ENCODE results near the gene OSBPL7. TPM values are rescaled to one million over a fixed set of nuclear protein-coding genes. Genes with fewer than 3 reads are reported as not detected.

Gene OSBPL7
- total RNA-seq, 2 experiments from 2014 or later = 14.7 to 15.6 TPM

GRCh38 chr17:47820033-47820789, 1.4 kb downstream of the OSBPL7 start:
- ChIA-PET CTCF (interaction anchor here (2.7 kb wide), 1 partner anchor 11 kb away, joined by 19 read pairs; the partner anchor contains the start of genes LRRC46 and MRPL10), POLR2A (no interaction called here)
- peaks cover 26% of the 10 kb centered on the region for H3K4me1 Mint-ChIP-seq (ENCODE audit: low read depth)
- no peak overlapping the region for H3K27ac Mint-ChIP-seq
- intact Hi-C loops (cut with micrococcal nuclease) = loop anchor here (10.0 kb wide), 1 partner anchor 105 kb away; no protein-coding TSS in a partner anchor
- no peaks in the 10 kb centered on the region for H3K27me3 Mint-ChIP-seq
- peak overlapping the region; percentile 92 for H3K4me3 Mint-ChIP-seq
- no peak for DNase-seq
- peaks cover 15% of the 10 kb centered on the region for H3K36me3 Mint-ChIP-seq
- H3K9me3 Mint-ChIP-seq = no peaks in the 10 kb centered on the region

GRCh38 chr17:47819475-47819874, 2.1 kb downstream of the OSBPL7 start:
- H3K27me3 Mint-ChIP-seq = no peaks in the 10 kb centered on the region
- POLR2A ChIA-PET = no interaction called here
- H3K4me3 Mint-ChIP-seq = no peak overlapping the region
- no peak for DNase-seq
- peaks cover 26% of the 10 kb centered on the region for H3K4me1 Mint-ChIP-seq (ENCODE audit: low read depth)
- intact Hi-C loops (cut with micrococcal nuclease) = no loop called here
- no peaks in the 10 kb centered on the region for H3K9me3 Mint-ChIP-seq
- H3K27ac Mint-ChIP-seq = no peak overlapping the region
- CTCF ChIA-PET = no interaction called here
- H3K36me3 Mint-ChIP-seq = peaks cover 13% of the 10 kb centered on the region

- Mint-ChIP-seq H3K4me3 (no peak overlapping the region), H3K4me1 (ENCODE audit: low read depth) (peaks cover 26% of the 10 kb centered on the region), H3K27ac (no peak overlapping the region), H3K9me3 (no peaks in the 10 kb centered on the region), H3K27me3 (no peaks in the 10 kb centered on the region), H3K36me3 (peaks cover 5% of the 10 kb centered on the region)
- intact Hi-C loops (cut with micrococcal nuclease) = no loop called here
- POLR2A ChIA-PET = no interaction called here
- CTCF ChIA-PET = no interaction called here
- no peak for DNase-seq
Measured at GRCh38 chr17:47818002-47818695, 3.4 kb downstream of the OSBPL7 start.

- no peak for DNase-seq
- ChIA-PET POLR2A (no interaction called here), CTCF (interaction anchor here (0.6 to 0.7 kb wide), 2 partner anchors 39 to 573 kb away, joined by 3 read pairs; no protein-coding TSS in a partner anchor)
- Mint-ChIP-seq H3K9me3 (no peaks in the 10 kb centered on the region), H3K4me1 (ENCODE audit: low read depth) (peaks cover 18% of the 10 kb centered on the region), H3K27me3 (no peaks in the 10 kb centered on the region), H3K36me3 (peaks cover 9% of the 10 kb centered on the region), H3K4me3 (no peak overlapping the region), H3K27ac (no peak overlapping the region)
- intact Hi-C loops (cut with micrococcal nuclease) = no loop called here
Measured at GRCh38 chr17:47816947-47817346, 4.6 kb downstream of the OSBPL7 start.

GRCh38 chr17:47816111-47816735, 5.4 kb downstream of the OSBPL7 start:
- CTCF ChIA-PET = no interaction called here
- no peak for DNase-seq
- no peaks in the 10 kb centered on the region for H3K9me3 Mint-ChIP-seq
- H3K4me3 Mint-ChIP-seq = no peak overlapping the region
- no peaks in the 10 kb centered on the region for H3K27me3 Mint-ChIP-seq
- peaks cover 11% of the 10 kb centered on the region for H3K4me1 Mint-ChIP-seq (ENCODE audit: low read depth)
- H3K27ac Mint-ChIP-seq = no peak overlapping the region
- POLR2A ChIA-PET = no interaction called here
- peaks cover 11% of the 10 kb centered on the region for H3K36me3 Mint-ChIP-seq
- intact Hi-C loops (cut with micrococcal nuclease) = no loop called here

GRCh38 chr17:47815106-47815918, 6.3 kb downstream of the OSBPL7 start:
- Mint-ChIP-seq H3K9me3 (no peaks in the 10 kb centered on the region), H3K36me3 (peaks cover 14% of the 10 kb centered on the region), H3K27me3 (no peaks in the 10 kb centered on the region), H3K27ac (no peak overlapping the region), H3K4me1 (ENCODE audit: low read depth) (peaks cover 5% of the 10 kb centered on the region), H3K4me3 (no peak overlapping the region)
- CTCF ChIA-PET = interaction anchor here (0.6 kb wide), 1 partner anchor 17 kb away, joined by 3 read pairs; no protein-coding TSS in a partner anchor
- no peak for DNase-seq
- POLR2A ChIA-PET = interaction anchor here (0.7 kb wide), 1 partner anchor 14 kb away, joined by 5 read pairs; no protein-coding TSS in a partner anchor
- intact Hi-C loops (cut with micrococcal nuclease) = no loop called here

GRCh38 chr17:47813512-47814031, 8.0 kb downstream of the OSBPL7 start:
- Mint-ChIP-seq H3K36me3 (peaks cover 19% of the 10 kb centered on the region), H3K9me3 (no peaks in the 10 kb centered on the region), H3K27me3 (no peaks in the 10 kb centered on the region), H3K4me3 (no peak overlapping the region), H3K27ac (no peak overlapping the region), H3K4me1 (ENCODE audit: low read depth) (peaks cover 9% of the 10 kb centered on the region)
- ChIA-PET CTCF (no interaction called here), POLR2A (no interaction called here)
- DNase-seq = no peak
- intact Hi-C loops (cut with micrococcal nuclease) = no loop called here

GRCh38 chr17:47813077-47813476, 8.5 kb downstream of the OSBPL7 start:
- H3K9me3 Mint-ChIP-seq = no peaks in the 10 kb centered on the region
- POLR2A ChIA-PET = no interaction called here
- CTCF ChIA-PET = interaction anchor here (1.4 kb wide), 1 partner anchor 15 kb away, joined by 4 read pairs; no protein-coding TSS in a partner anchor
- no peak overlapping the region for H3K27ac Mint-ChIP-seq
- no peaks in the 10 kb centered on the region for H3K27me3 Mint-ChIP-seq
- DNase-seq = no peak
- H3K4me1 Mint-ChIP-seq (ENCODE audit: low read depth) = peaks cover 9% of the 10 kb centered on the region
- no peak overlapping the region for H3K4me3 Mint-ChIP-seq
- intact Hi-C loops (cut with micrococcal nuclease) = no loop called here
- H3K36me3 Mint-ChIP-seq = peaks cover 19% of the 10 kb centered on the region

- ChIA-PET CTCF (interaction anchor here (1.1 to 1.4 kb wide), 2 partner anchors 11 to 14 kb away, joined by 4 read pairs; no protein-coding TSS in a partner anchor), POLR2A (no interaction called here)
- DNase-seq = no peak
- Mint-ChIP-seq H3K27ac (no peak overlapping the region), H3K4me1 (ENCODE audit: low read depth) (peaks cover 9% of the 10 kb centered on the region), H3K9me3 (no peaks in the 10 kb centered on the region), H3K36me3 (peaks cover 22% of the 10 kb centered on the region), H3K4me3 (no peak overlapping the region), H3K27me3 (no peaks in the 10 kb centered on the region)
- intact Hi-C loops (cut with micrococcal nuclease) = no loop called here
Measured at GRCh38 chr17:47812146-47812920, 9.3 kb downstream of the OSBPL7 start.

- H3K9me3 Mint-ChIP-seq = no peaks in the 10 kb centered on the region
- ChIA-PET CTCF (interaction anchor here (1.1 kb wide), 1 partner anchor 11 kb away, joined by 4 read pairs; no protein-coding TSS in a partner anchor), POLR2A (no interaction called here)
- H3K4me3 Mint-ChIP-seq = no peak overlapping the region
- H3K27me3 Mint-ChIP-seq = no peaks in the 10 kb centered on the region
- no peak overlapping the region for H3K27ac Mint-ChIP-seq
- peaks cover 9% of the 10 kb centered on the region for H3K4me1 Mint-ChIP-seq (ENCODE audit: low read depth)
- no peak for DNase-seq
- intact Hi-C loops (cut with micrococcal nuclease) = no loop called here
- peaks cover 24% of the 10 kb centered on the region for H3K36me3 Mint-ChIP-seq
Measured at GRCh38 chr17:47811709-47812108, 9.9 kb downstream of the OSBPL7 start.

All from activated CD4-positive, alpha-beta memory T cell treated with anti-CD3 and anti-CD28 coated beads for 36 hours (primary cell).